Fibroblast of villous mesenchyme (primary cell): ENCODE data around the gene CDH13. TPM values are rescaled to one million over a fixed set of nuclear protein-coding genes. Genes with fewer than 3 reads are reported as not detected.

Experiments
- DNase-seq: peaks from one replicate; pipeline ENCODE4 v3.0.0-alpha.2; 2010; ENCODE audit warnings: low read depth
- H3K4me3 ChIP-seq: 2 replicates; pipeline ENCODE4 v1.5.1; 2011; ENCODE audit warnings: low read depth, mild to moderate bottlenecking, low read length
- total RNA-seq: library from RNA; depleted of rRNA; stranded (reverse); fragments of >200 nt; gene quantifications from 2 replicates; pipeline ENCODE4 v1.2.3, GENCODE V29; 2012
- TF ChIP-seq, protein P1 (sequence below): IDR thresholded peaks from 2 replicates; pipeline ENCODE4 v1.5.1; 2012; ENCODE audit warnings: low read depth, mild to moderate bottlenecking, low read length; ENCODE audit not compliant: insufficient read depth

CDH13 gene
- total RNA-seq, 1 donor = 47.5 TPM

DNA sequence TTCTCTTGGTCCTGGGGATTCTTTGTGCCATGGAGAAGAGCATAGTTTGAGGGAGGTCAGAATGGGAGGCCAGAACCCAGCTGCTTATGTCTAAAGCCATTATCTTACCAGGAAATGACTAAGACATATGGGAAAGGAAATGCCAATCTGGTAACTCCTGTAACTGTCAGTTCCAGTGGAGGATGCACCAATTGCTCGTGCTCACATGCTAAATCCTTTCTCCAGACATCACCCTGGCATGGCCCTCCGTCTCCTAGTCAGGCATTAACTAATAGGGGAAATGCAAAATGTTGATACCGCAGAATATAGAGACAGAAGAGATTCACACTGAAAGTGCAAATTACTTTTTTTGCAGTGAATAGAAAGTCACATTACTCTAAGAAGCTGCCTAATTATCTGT lies 925.5 kb downstream of the CDH13 start:
- DNase-seq = peak; percentile 37
- TF ChIP-seq, protein P1, sequence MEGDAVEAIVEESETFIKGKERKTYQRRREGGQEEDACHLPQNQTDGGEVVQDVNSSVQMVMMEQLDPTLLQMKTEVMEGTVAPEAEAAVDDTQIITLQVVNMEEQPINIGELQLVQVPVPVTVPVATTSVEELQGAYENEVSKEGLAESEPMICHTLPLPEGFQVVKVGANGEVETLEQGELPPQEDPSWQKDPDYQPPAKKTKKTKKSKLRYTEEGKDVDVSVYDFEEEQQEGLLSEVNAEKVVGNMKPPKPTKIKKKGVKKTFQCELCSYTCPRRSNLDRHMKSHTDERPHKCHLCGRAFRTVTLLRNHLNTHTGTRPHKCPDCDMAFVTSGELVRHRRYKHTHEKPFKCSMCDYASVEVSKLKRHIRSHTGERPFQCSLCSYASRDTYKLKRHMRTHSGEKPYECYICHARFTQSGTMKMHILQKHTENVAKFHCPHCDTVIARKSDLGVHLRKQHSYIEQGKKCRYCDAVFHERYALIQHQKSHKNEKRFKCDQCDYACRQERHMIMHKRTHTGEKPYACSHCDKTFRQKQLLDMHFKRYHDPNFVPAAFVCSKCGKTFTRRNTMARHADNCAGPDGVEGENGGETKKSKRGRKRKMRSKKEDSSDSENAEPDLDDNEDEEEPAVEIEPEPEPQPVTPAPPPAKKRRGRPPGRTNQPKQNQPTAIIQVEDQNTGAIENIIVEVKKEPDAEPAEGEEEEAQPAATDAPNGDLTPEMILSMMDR = no peak
- no peak overlapping the region for H3K4me3 ChIP-seq

DNA sequence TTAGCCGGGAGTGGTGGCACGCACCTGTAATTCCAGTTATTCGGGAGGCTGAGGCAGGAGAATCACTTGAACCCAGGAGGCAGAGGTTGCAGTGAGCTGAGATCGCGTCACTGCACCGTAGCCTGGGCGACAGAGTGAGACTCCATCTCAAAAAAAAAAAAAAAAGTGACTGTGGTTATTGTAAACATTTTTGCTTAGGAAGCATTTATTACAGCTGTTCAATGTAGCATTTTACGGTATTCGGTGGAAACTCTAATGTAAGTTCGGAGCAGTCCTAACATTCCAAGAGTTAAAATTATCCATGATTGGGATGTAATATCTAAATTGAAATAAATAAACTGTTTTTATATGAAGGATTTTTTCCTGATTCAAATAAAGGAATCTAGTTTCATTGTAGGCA lies 926.2 kb downstream of the CDH13 start:
- DNase-seq = no peak

DNA sequence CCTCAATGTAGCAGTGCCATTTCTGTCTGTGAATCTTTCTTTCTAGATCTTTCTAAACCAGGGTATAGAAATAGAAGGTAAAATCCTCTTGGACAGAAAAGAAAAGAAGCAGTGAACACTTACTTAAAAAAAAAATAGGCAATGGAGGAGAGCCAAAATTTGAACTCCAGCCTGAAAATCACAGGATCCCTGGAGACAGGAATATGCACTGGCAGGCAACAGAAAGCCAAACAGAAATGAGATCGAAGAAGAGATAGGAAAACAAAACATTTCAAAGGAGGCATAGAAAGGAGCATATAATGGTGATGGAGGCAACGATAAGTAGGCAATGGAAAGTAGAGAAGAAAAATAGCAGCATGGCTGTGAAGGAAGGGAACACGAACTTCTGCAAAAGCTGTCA lies 927.3 kb downstream of the CDH13 start:
- DNase-seq = no peak
- TF ChIP-seq, protein P1 = no peak
- H3K4me3 ChIP-seq = no peak overlapping the region

More for the DNA sequence above, 926.2 kb downstream of the CDH13 start:
- TF ChIP-seq, protein P1 = no peak
- H3K4me3 ChIP-seq = no peak overlapping the region

DNA sequence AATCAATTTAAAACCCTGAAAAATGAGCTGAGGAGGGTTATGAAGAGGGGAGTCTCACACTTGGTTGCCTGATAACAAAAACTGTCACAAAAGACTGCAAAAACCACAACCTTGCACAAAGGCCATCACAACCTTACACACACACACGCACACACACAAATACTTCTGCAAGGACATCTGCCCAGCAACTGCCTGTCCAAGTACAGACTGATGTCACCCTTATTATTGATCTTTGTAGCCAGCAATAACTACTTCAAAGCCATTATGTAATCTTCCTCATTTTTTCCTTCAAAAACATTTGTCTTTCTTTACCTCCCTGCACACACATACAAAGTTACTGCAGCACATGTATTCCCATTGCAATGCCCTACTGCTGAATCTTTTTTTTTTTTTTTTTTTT lies 927.8 kb downstream of the CDH13 start:
- DNase-seq = no peak
- TF ChIP-seq, protein P1 = no peak

DNA sequence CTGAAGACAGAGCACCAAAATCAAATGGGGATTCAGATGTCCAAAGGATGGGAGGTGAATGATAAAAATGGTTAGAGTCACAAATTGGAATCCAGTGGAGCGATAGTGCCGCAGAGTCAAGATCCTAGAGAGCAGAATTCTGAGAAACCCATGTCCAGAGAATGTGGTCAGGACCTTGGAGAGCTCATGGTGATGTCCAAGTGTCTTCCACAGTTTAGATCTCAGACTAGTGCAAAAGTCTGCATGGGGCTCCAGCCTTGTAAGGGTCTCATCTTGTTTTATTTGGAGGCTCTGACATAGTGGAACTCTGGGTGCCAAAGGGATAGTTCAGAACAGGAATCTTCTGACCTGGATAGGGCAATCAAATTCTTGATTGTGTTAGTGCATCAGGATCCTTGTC lies 935.1 kb downstream of the CDH13 start:
- no peak overlapping the region for H3K4me3 ChIP-seq
- TF ChIP-seq, protein P1 = no peak
- peak; percentile 37 for DNase-seq

More for the DNA sequence above, 927.8 kb downstream of the CDH13 start:
- no peak overlapping the region for H3K4me3 ChIP-seq

DNA sequence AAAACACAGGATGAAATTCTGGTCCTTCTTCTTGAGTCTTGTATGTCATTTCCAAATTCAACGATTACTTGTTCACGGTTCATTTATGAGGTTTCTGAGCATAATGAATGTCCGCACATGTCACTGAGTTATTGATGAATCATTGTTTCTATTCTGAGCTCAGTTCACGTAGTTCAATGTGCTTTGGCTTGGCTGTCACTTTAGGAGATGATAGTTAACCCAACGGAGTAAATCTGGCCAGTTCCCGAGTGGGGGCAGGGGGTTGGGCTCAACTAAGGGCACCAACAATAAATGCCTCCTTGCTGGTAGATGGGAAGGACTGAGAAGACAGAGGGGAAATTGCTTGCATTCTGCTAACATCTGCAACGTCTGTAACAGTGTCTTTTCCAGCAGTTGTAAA lies 941.6 kb downstream of the CDH13 start:
- DNase-seq = no peak
- TF ChIP-seq, protein P1 = no peak
- H3K4me3 ChIP-seq = no peak overlapping the region

DNA sequence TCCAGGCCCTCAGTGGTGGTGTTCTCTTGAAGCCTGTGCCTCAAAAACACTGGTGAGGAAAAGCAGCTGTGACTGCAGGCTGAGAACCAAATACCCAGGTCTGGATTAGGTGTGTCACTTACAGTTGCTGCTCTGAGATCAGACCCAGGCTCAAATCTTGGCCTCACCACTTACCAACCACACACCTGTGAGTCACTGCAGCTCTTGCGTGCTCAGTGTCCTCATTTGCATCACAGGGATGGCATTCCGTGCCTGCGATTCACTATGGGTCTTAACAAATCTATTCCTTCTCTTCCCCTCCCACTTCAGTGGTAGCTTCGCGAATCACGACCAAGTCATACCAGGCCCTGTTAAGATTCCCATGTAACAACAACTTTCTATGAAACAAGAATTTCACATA lies 947.6 kb downstream of the CDH13 start:
- peak; percentile 49 for DNase-seq
- H3K4me3 ChIP-seq = no peak overlapping the region
- TF ChIP-seq, protein P1 = no peak
